GM03348 (cell line): ENCODE measurements around the gene PTPRN2.

ENCODE experiments used
- DNase-seq: peaks from one replicate; pipeline ENCODE4 v3.0.0; 2012; ENCODE audit warnings: low spot score

PTPRN2 gene

GRCh38 chr7:157640144-157640543, 947.5 kb downstream of the PTPRN2 start:
- DNase-seq: no peak

- DNase-seq: no peak
Measured at GRCh38 chr7:157638563-157638962, 949.1 kb downstream of the PTPRN2 start.

GRCh38 chr7:157637216-157637949, 950.2 kb downstream of the PTPRN2 start:
- DNase-seq: no peak

GRCh38 chr7:157635669-157636068, 952.0 kb downstream of the PTPRN2 start:
- no peak for DNase-seq

- DNase-seq: no peak
Measured at GRCh38 chr7:157635148-157635500, 952.5 kb downstream of the PTPRN2 start.

GRCh38 chr7:157634401-157635147, 953.0 kb downstream of the PTPRN2 start:
- DNase-seq: no peak

- DNase-seq: no peak
Measured at GRCh38 chr7:157633465-157634185, 954.0 kb downstream of the PTPRN2 start.

- DNase-seq: no peak
Measured at GRCh38 chr7:157630301-157630853, 957.2 kb downstream of the PTPRN2 start.

GRCh38 chr7:157628456-157628855, 959.2 kb downstream of the PTPRN2 start:
- no peak for DNase-seq

GRCh38 chr7:157627646-157628045, 960.0 kb downstream of the PTPRN2 start:
- DNase-seq: no peak

- no peak for DNase-seq
Measured at GRCh38 chr7:157627033-157627432, 960.6 kb downstream of the PTPRN2 start.

- no peak for DNase-seq
Measured at GRCh38 chr7:157625973-157626742, 961.5 kb downstream of the PTPRN2 start.

GRCh38 chr7:157623556-157623955, 964.1 kb downstream of the PTPRN2 start:
- DNase-seq: no peak

- no peak for DNase-seq
Measured at GRCh38 chr7:157622408-157623205, 965.0 kb downstream of the PTPRN2 start.

GRCh38 chr7:157622000-157622399, 965.6 kb downstream of the PTPRN2 start:
- DNase-seq: no peak

- DNase-seq: no peak
Measured at GRCh38 chr7:157621131-157621681, 966.4 kb downstream of the PTPRN2 start.

GRCh38 chr7:157620616-157621015, 967.0 kb downstream of the PTPRN2 start:
- DNase-seq: no peak

GRCh38 chr7:157619753-157620525, 967.7 kb downstream of the PTPRN2 start:
- DNase-seq: no peak

GRCh38 chr7:157618823-157619606, 968.6 kb downstream of the PTPRN2 start:
- DNase-seq: no peak
